SK-N-SH treated with all-trans-retinoic acid at 6 μM for 48 hours (cell line): ENCODE data around the gene RPL19.

Experiments used
- ATAC-seq: fragments of 200-7000 bp; cut with Tn5 transposase; 3 replicates; pipeline ENCODE4 v1.9.1; 2020; ENCODE audit warnings: mild to moderate bottlenecking, moderate library complexity
- ARNTL ChIP-seq: fragments of 450-650 bp; formaldehyde crosslinking; IDR thresholded peaks from 2 replicates; pipeline ENCODE4 v1.5.0; 2020; ENCODE audit warnings: low read depth, mild to moderate bottlenecking, moderate library complexity, borderline replicate concordance
- CREB5 ChIP-seq: fragments of 250-450 bp; sonication (Bioruptor Pico); IDR thresholded peaks from 2 replicates; pipeline ENCODE4 v1.5.1; 2020; ENCODE audit warnings: low read depth, mild to moderate bottlenecking, moderate library complexity
- CSDC2 ChIP-seq: fragments of 250-450 bp; sonication (Bioruptor Pico); IDR thresholded peaks from 2 replicates; pipeline ENCODE4 v1.5.0; 2020; ENCODE audit warnings: mild to moderate bottlenecking, moderate library complexity
- CSRNP3 ChIP-seq: fragments of 250-450 bp; sonication (Bioruptor Pico); IDR thresholded peaks from 2 replicates; pipeline ENCODE4 v1.5.1; 2021; ENCODE audit warnings: mild to moderate bottlenecking, moderate library complexity
- ESRRG ChIP-seq: fragments of 250-450 bp; sonication (Bioruptor Pico); IDR thresholded peaks from 2 replicates; pipeline ENCODE4 v1.6.1; 2021; ENCODE audit warnings: mild to moderate bottlenecking
- GLIS3 ChIP-seq: fragments of 250-450 bp; sonication (Bioruptor Pico); IDR thresholded peaks from 2 replicates; pipeline ENCODE4 v1.5.0; 2020; ENCODE audit warnings: mild to moderate bottlenecking, moderate library complexity
- ISL1 ChIP-seq: fragments of 250-450 bp; sonication (Bioruptor Pico); IDR thresholded peaks from 2 replicates; pipeline ENCODE4 v2.1.2; 2022; ENCODE audit warnings: mild to moderate bottlenecking, moderate library complexity
- OSR1 ChIP-seq: fragments of 250-450 bp; sonication (Bioruptor Pico); IDR thresholded peaks from 2 replicates; pipeline ENCODE4 v1.8.0; 2022; ENCODE audit warnings: moderate library complexity, mild to moderate bottlenecking, inconsistent platforms
- PATZ1 ChIP-seq: fragments of 250-450 bp; sonication (Bioruptor Pico); IDR thresholded peaks from 2 replicates; pipeline ENCODE4 v1.8.0; 2020; ENCODE audit warnings: mild to moderate bottlenecking, moderate library complexity, borderline replicate concordance
- POU6F1 ChIP-seq: fragments of 250-450 bp; sonication (Bioruptor Pico); IDR thresholded peaks from 2 replicates; pipeline ENCODE4 v1.8.0; 2021; ENCODE audit warnings: low read depth, mild to moderate bottlenecking, moderate library complexity, borderline replicate concordance
- PPARA ChIP-seq: fragments of 250-450 bp; sonication (Bioruptor Pico); IDR thresholded peaks from 2 replicates; pipeline ENCODE4 v1.5.0; 2020; ENCODE audit warnings: mild to moderate bottlenecking, borderline replicate concordance
- RARB ChIP-seq: fragments of 250-450 bp; sonication (Bioruptor Pico); IDR thresholded peaks from 2 replicates; pipeline ENCODE4 v1.8.0; 2021; ENCODE audit warnings: mild to moderate bottlenecking, moderate library complexity
- SNAI2 ChIP-seq: fragments of 250-450 bp; sonication (Bioruptor Pico); IDR thresholded peaks from 2 replicates; pipeline ENCODE4 v1.5.0; 2020; ENCODE audit warnings: mild to moderate bottlenecking, moderate library complexity
- TCF4 ChIP-seq: fragments of 250-450 bp; sonication (Bioruptor Pico); IDR thresholded peaks from 2 replicates; pipeline ENCODE4 v1.8.0; 2021; ENCODE audit warnings: mild to moderate bottlenecking, moderate library complexity, borderline replicate concordance
- TSHZ2 ChIP-seq: fragments of 250-450 bp; sonication (Bioruptor Pico); IDR thresholded peaks from 2 replicates; pipeline ENCODE4 v1.5.0; 2020; ENCODE audit warnings: mild to moderate bottlenecking, moderate library complexity
- ZC3H10 ChIP-seq: fragments of 250-450 bp; sonication (Bioruptor Pico); IDR thresholded peaks from 2 replicates; pipeline ENCODE4 v1.5.1; 2021; ENCODE audit warnings: mild to moderate bottlenecking, moderate library complexity
- ZFP3 ChIP-seq: fragments of 250-450 bp; sonication (Bioruptor Pico); IDR thresholded peaks from 2 replicates; pipeline ENCODE4 v1.5.0; 2020; ENCODE audit warnings: mild to moderate bottlenecking, moderate library complexity
- ZFP30 ChIP-seq: fragments of 450-650 bp; formaldehyde crosslinking; IDR thresholded peaks from 2 replicates; pipeline ENCODE4 v1.5.0; 2022; ENCODE audit warnings: mild to moderate bottlenecking, moderate library complexity
- ZNF565 ChIP-seq: fragments of 450-650 bp; formaldehyde crosslinking; conservative IDR thresholded peaks from 2 replicates; pipeline ENCODE4 v1.5.0; 2020; ENCODE audit warnings: low read depth, mild to moderate bottlenecking, moderate library complexity
- ZNF70 ChIP-seq: fragments of 450-650 bp; formaldehyde crosslinking; IDR thresholded peaks from 2 replicates; pipeline ENCODE4 v1.5.0; 2020; ENCODE audit warnings: mild to moderate bottlenecking, moderate library complexity
- ZNF8 ChIP-seq: fragments of 450-650 bp; formaldehyde crosslinking; IDR thresholded peaks from 2 replicates; pipeline ENCODE4 v1.5.0; 2020; ENCODE audit warnings: mild to moderate bottlenecking, moderate library complexity

RPL19 gene

GRCh38 chr17:39219647-39220154 lies 19.6 kb downstream of the RPL19 start (continued):
- no peak for TF ChIP-seq ZNF8 (CRISPR knock-in tag)
- no peak for TF ChIP-seq CSDC2
- no peak for TF ChIP-seq TCF4 (CRISPR knock-in tag)
- no peak for TF ChIP-seq PPARA (CRISPR knock-in tag)
- TF ChIP-seq ZC3H10 (CRISPR knock-in tag), result no peak
- no peak for TF ChIP-seq ZNF70 (CRISPR knock-in tag)
- no peak for TF ChIP-seq PATZ1 (CRISPR knock-in tag)
- TF ChIP-seq OSR1 (CRISPR knock-in tag), result no peak
- no peak for TF ChIP-seq SNAI2 (CRISPR knock-in tag)
- TF ChIP-seq, all 23 proteins: peak for 0

- TF ChIP-seq PPARA (CRISPR knock-in tag), result no peak
- no peak for TF ChIP-seq ZFP3
- TF ChIP-seq OSR1 (CRISPR knock-in tag), result no peak
- no peak for TF ChIP-seq ZFP30 (CRISPR knock-in tag)
- no peak for TF ChIP-seq CSRNP3 (CRISPR knock-in tag)
- no peak for TF ChIP-seq RARB (CRISPR knock-in tag)
- no peak for TF ChIP-seq ZNF70 (CRISPR knock-in tag)
- TF ChIP-seq TSHZ2 (CRISPR knock-in tag), result no peak
- TF ChIP-seq PATZ1 (CRISPR knock-in tag), result no peak
- no peak for TF ChIP-seq ZNF565 (CRISPR knock-in tag)
- no peak for TF ChIP-seq CSDC2
- no peak for TF ChIP-seq POU6F1
- TF ChIP-seq ARNTL, result no peak
- no peak for TF ChIP-seq GLIS3 (CRISPR knock-in tag)
- no peak for ATAC-seq
Measured at GRCh38 chr17:39221572-39221971, 21.5 kb downstream of the RPL19 start.

GRCh38 chr17:39222151-39222550 lies 22.1 kb downstream of the RPL19 start:
- no peak for TF ChIP-seq CREB5 (CRISPR knock-in tag)
- TF ChIP-seq ZFP3, result no peak
- TF ChIP-seq ESRRG, result no peak
- TF ChIP-seq ZFP30 (CRISPR knock-in tag), result no peak
- no peak for TF ChIP-seq ZNF565 (CRISPR knock-in tag)
- TF ChIP-seq ISL1 (CRISPR knock-in tag), result no peak
- TF ChIP-seq TCF4 (CRISPR knock-in tag), result no peak
- TF ChIP-seq SNAI2 (CRISPR knock-in tag), result no peak
- TF ChIP-seq ZC3H10 (CRISPR knock-in tag), result no peak
- TF ChIP-seq, all 23 proteins: peak for 0
- ATAC-seq, result no peak
